ENCODE data around the gene OTUB2. TPM values are rescaled to one million over a fixed set of nuclear protein-coding genes. Genes with fewer than 3 reads are reported as not detected.

OTUB2 gene
- total RNA-seq, 5 donors from 2014 or later (not counting 1 experiment from before 2014, with no cell fraction given), result 0.09 to 0.57 (median 0.28) TPM

- no peaks in the 10 kb centered on the region for H3K36me3 Mint-ChIP-seq
- peaks cover 0 to 8% of the 10 kb centered on the region in 2 donors for H3K27me3 Mint-ChIP-seq
- Histone ChIP-seq H3K4me3 (ENCODE audit: control insufficient read depth in 1 of 2, extremely low read depth in 1 of 2, low read length in 1 of 2) (no peak overlapping the region), H3K9me3 (no peaks in the 10 kb centered on the region), H3K27ac (ENCODE audit: low read length) (no peak overlapping the region), H3K4me1 (ENCODE audit: control insufficient read depth in 1 of 2, extremely low read depth in 1 of 2, insufficient read depth in 2 of 2, low read length in 2 of 2) (no peaks in the 10 kb centered on the region), H3K36me3 (ENCODE audit: control insufficient read depth in 2 of 2, extremely low read depth in 1 of 2, insufficient read depth in 1 of 2, low read length in 1 of 2) (no peaks in the 10 kb centered on the region), H3K27me3 (replicated peaks in 1 of 2; ENCODE audit: control insufficient read depth in 2 of 2, extremely low read depth in 1 of 2, insufficient read depth in 2 of 2, low read length in 1 of 2) (peaks cover 0 to 36% of the 10 kb centered on the region in 2 experiments)
- ChIA-PET POLR2A (no interaction called here), CTCF (interaction anchor here in 1 of 2 donors (0.6 kb wide), 1 partner anchor 14 kb away, joined by 4 read pairs; no protein-coding TSS in a partner anchor)
- 90% methylated on average over 5 of the region's 6 CpGs for WGBS (ENCODE audit: insufficient coverage)
- no peaks in the 10 kb centered on the region for H3K9me3 Mint-ChIP-seq
- ATAC-seq (replicated peaks in 1 of 4) (no peak), DNase-seq (no peak)
- no peak overlapping the region for H3K27ac Mint-ChIP-seq
- H3K4me1 Mint-ChIP-seq, result peaks cover 0 to 7% (median 2%) of the 10 kb centered on the region in 3 donors
- H3K4me3 Mint-ChIP-seq, result no peak overlapping the region
These were observed 32.8 kb upstream of the OTUB2 start for GRCh38 chr14:93993382-93993781.

GRCh38 chr14:93994919-93995682, 31.0 kb upstream of the OTUB2 start:
- ATAC-seq (replicated peaks in 1 of 4), result peak in 3 of 4 experiments; percentile 50 to 68 (median 55)
- CTCF ChIA-PET, result interaction anchor here in 1 of 2 donors (1.0 kb wide), 1 partner anchor 53 kb away, joined by 4 read pairs; no protein-coding TSS in a partner anchor
- Mint-ChIP-seq H3K36me3 (no peaks in the 10 kb centered on the region), H3K4me1 (peaks cover 0 to 7% (median 0%) of the 10 kb centered on the region in 3 donors), H3K27ac (no peak overlapping the region), H3K27me3 (peaks cover 0 to 8% of the 10 kb centered on the region in 2 donors), H3K9me3 (no peaks in the 10 kb centered on the region), H3K4me3 (no peak overlapping the region)
- Histone ChIP-seq H3K9me3 (no peaks in the 10 kb centered on the region), H3K36me3 (ENCODE audit: control insufficient read depth in 2 of 2, extremely low read depth in 1 of 2, insufficient read depth in 1 of 2, low read length in 1 of 2) (no peaks in the 10 kb centered on the region), H3K4me3 (ENCODE audit: control insufficient read depth in 1 of 2, extremely low read depth in 1 of 2, low read length in 1 of 2) (no peak overlapping the region), H3K27me3 (replicated peaks in 1 of 2; ENCODE audit: control insufficient read depth in 2 of 2, extremely low read depth in 1 of 2, insufficient read depth in 2 of 2, low read length in 1 of 2) (peaks cover 0 to 44% of the 10 kb centered on the region in 2 experiments), H3K27ac (ENCODE audit: low read length) (no peak overlapping the region), H3K4me1 (ENCODE audit: control insufficient read depth in 1 of 2, extremely low read depth in 1 of 2, insufficient read depth in 2 of 2, low read length in 2 of 2) (no peaks in the 10 kb centered on the region)
- no peak for DNase-seq
- 62% methylated on average over 13 of the region's 13 CpGs for WGBS (ENCODE audit: insufficient coverage)
- POLR2A ChIA-PET, result no interaction called here

- ATAC-seq (replicated peaks in 1 of 4), result no peak
- H3K9me3 ChIP-seq, result no peaks in the 10 kb centered on the region
- ChIA-PET CTCF (interaction anchor here (0.5 to 0.7 kb wide), 3 partner anchors 11 to 44 kb away, joined by 3 to 4 read pairs (median 4); no protein-coding TSS in a partner anchor), POLR2A (no interaction called here)
- Mint-ChIP-seq H3K4me3 (no peak overlapping the region), H3K27me3 (peaks cover 2 to 7% of the 10 kb centered on the region in 2 donors), H3K4me1 (peaks cover 0 to 7% (median 0%) of the 10 kb centered on the region in 3 donors), H3K27ac (no peak overlapping the region), H3K36me3 (no peaks in the 10 kb centered on the region), H3K9me3 (no peaks in the 10 kb centered on the region)
- no peaks in the 10 kb centered on the region for H3K36me3 ChIP-seq (ENCODE audit: control insufficient read depth in 2 of 2, extremely low read depth in 1 of 2, insufficient read depth in 1 of 2, low read length in 1 of 2)
- no peak overlapping the region for H3K27ac ChIP-seq (ENCODE audit: low read length)
- DNase-seq, result no peak
- 77% methylated on average over 4 of the region's 8 CpGs for whole genome bisulfite sequencing (ENCODE audit: insufficient coverage)
- peaks cover 0 to under 1% of the 10 kb centered on the region in 2 experiments for H3K4me1 ChIP-seq (ENCODE audit: control insufficient read depth in 1 of 2, extremely low read depth in 1 of 2, insufficient read depth in 2 of 2, low read length in 2 of 2)
- H3K27me3 ChIP-seq (replicated peaks in 1 of 2; ENCODE audit: control insufficient read depth in 2 of 2, extremely low read depth in 1 of 2, insufficient read depth in 2 of 2, low read length in 1 of 2), result peaks cover 0 to 49% of the 10 kb centered on the region in 2 experiments
- no peak overlapping the region for H3K4me3 ChIP-seq (ENCODE audit: control insufficient read depth in 1 of 2, extremely low read depth in 1 of 2, low read length in 1 of 2)
These were observed 29.9 kb upstream of the OTUB2 start for GRCh38 chr14:93996130-93996695.

- Histone ChIP-seq H3K9me3 (no peaks in the 10 kb centered on the region), H3K27ac (ENCODE audit: low read length) (no peak within 1 kb of the TSS), H3K27me3 (replicated peaks in 1 of 2; ENCODE audit: control insufficient read depth in 2 of 2, extremely low read depth in 1 of 2, insufficient read depth in 2 of 2, low read length in 1 of 2) (peaks cover 0 to 53% of the 10 kb centered on the region in 2 experiments), H3K4me1 (ENCODE audit: control insufficient read depth in 1 of 2, extremely low read depth in 1 of 2, insufficient read depth in 2 of 2, low read length in 2 of 2) (peaks cover 0 to 9% of the 10 kb centered on the region in 2 experiments), H3K4me3 (ENCODE audit: control insufficient read depth in 1 of 2, extremely low read depth in 1 of 2, low read length in 1 of 2) (no peak within 1 kb of the TSS), H3K36me3 (ENCODE audit: control insufficient read depth in 2 of 2, extremely low read depth in 1 of 2, insufficient read depth in 1 of 2, low read length in 1 of 2) (no peaks in the 10 kb centered on the region)
- no CpG with 5 or more reads among the region's 1 CpG for WGBS (ENCODE audit: insufficient coverage)
- Mint-ChIP-seq H3K36me3 (no peaks in the 10 kb centered on the region), H3K27me3 (peaks cover 4 to 7% of the 10 kb centered on the region in 2 donors), H3K4me3 (no peak within 1 kb of the TSS), H3K27ac (no peak within 1 kb of the TSS), H3K9me3 (no peaks in the 10 kb centered on the region), H3K4me1 (peaks cover 7 to 9% (median 7%) of the 10 kb centered on the region in 3 donors)
- ChIA-PET POLR2A (no interaction called here), CTCF (interaction anchor here (0.5 to 1.4 kb wide), 9 partner anchors 12 to 212 kb away, joined by 3 to 6 read pairs (median 4); no protein-coding TSS in a partner anchor)
- ATAC-seq (replicated peaks in 1 of 4), result no peak
- DNase-seq, result no peak
These were observed 29.1 kb upstream of the OTUB2 start, which contains the start of gene CCDC197 for GRCh38 chr14:93997082-93997481. TSS of gene CCDC197 (plus strand) at chr14:93997301. CDS start at chr14:93998132, 831 bp downstream.

- WGBS (ENCODE audit: insufficient coverage), result 88% methylated on average over 9 of the region's 17 CpGs
- no peak overlapping the region for H3K27ac ChIP-seq (ENCODE audit: low read length)
- no peak overlapping the region for H3K27ac Mint-ChIP-seq
- peaks cover 0 to 49% of the 10 kb centered on the region in 2 experiments for H3K27me3 ChIP-seq (replicated peaks in 1 of 2; ENCODE audit: control insufficient read depth in 2 of 2, extremely low read depth in 1 of 2, insufficient read depth in 2 of 2, low read length in 1 of 2)
- DNase-seq (no peak), ATAC-seq (replicated peaks in 1 of 4) (no peak)
- no peak overlapping the region for H3K4me3 Mint-ChIP-seq
- ChIA-PET POLR2A (no interaction called here), CTCF (interaction anchor here (0.7 to 3.7 kb wide), 7 partner anchors 26 to 192 kb away, joined by 3 to 32 read pairs (median 4); no protein-coding TSS in a partner anchor)
- H3K36me3 ChIP-seq (ENCODE audit: control insufficient read depth in 2 of 2, extremely low read depth in 1 of 2, insufficient read depth in 1 of 2, low read length in 1 of 2), result no peaks in the 10 kb centered on the region
- no peaks in the 10 kb centered on the region for H3K9me3 Mint-ChIP-seq
- no peak overlapping the region for H3K4me3 ChIP-seq (ENCODE audit: control insufficient read depth in 1 of 2, extremely low read depth in 1 of 2, low read length in 1 of 2)
- peaks cover 7 to 12% (median 9%) of the 10 kb centered on the region in 3 donors for H3K4me1 Mint-ChIP-seq
- peaks cover 0 to 12% of the 10 kb centered on the region in 2 experiments for H3K4me1 ChIP-seq (ENCODE audit: control insufficient read depth in 1 of 2, extremely low read depth in 1 of 2, insufficient read depth in 2 of 2, low read length in 2 of 2)
- no peaks in the 10 kb centered on the region for H3K9me3 ChIP-seq
- no peaks in the 10 kb centered on the region for H3K36me3 Mint-ChIP-seq
- H3K27me3 Mint-ChIP-seq, result peaks cover 4 to 7% of the 10 kb centered on the region in 2 donors
These were observed 27.9 kb upstream of the OTUB2 start for GRCh38 chr14:93997916-93998870.
